Measurements from ENCODE around the gene MIA3. TPM values are rescaled to one million over a fixed set of nuclear protein-coding genes. Genes with fewer than 3 reads are reported as not detected.

MIA3 gene
- total RNA-seq, 1 donor from 2014 or later = 48.5 TPM

DNA sequence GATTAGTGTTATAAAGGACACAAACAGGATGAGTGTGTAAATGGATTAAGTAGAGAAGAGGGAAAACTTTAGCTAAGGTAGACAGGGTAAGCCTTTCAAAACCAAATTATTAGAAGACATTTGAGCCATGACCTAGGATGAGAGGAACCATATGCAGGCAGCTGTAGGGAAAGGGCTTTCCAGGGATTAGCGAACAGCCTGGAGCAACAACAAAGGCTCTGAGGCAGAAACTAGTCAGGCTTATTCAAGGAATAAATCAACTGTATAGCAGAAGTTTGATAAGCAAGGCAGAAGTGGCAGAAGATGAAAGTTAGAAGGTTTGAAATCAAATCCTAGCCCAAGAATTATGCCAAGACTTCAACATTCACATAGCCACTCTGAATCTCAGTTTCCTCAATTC lies 73.1 kb downstream of the MIA3 start:
- Mint-ChIP-seq H3K9me3 (ENCODE audit: unreplicated experiment) (no peaks in the 10 kb centered on the region), H3K27ac (ENCODE audit: unreplicated experiment) (no peak overlapping the region), H3K4me1 (ENCODE audit: unreplicated experiment) (no peaks in the 10 kb centered on the region), H3K27me3 (ENCODE audit: unreplicated experiment) (no peaks in the 10 kb centered on the region), H3K36me3 (ENCODE audit: low read depth, unreplicated experiment) (peaks cover 7% of the 10 kb centered on the region), H3K4me3 (ENCODE audit: unreplicated experiment) (no peak overlapping the region)
- DNase-seq (ENCODE audit: low spot score) = no peak
- TF ChIP-seq, protein P1, sequence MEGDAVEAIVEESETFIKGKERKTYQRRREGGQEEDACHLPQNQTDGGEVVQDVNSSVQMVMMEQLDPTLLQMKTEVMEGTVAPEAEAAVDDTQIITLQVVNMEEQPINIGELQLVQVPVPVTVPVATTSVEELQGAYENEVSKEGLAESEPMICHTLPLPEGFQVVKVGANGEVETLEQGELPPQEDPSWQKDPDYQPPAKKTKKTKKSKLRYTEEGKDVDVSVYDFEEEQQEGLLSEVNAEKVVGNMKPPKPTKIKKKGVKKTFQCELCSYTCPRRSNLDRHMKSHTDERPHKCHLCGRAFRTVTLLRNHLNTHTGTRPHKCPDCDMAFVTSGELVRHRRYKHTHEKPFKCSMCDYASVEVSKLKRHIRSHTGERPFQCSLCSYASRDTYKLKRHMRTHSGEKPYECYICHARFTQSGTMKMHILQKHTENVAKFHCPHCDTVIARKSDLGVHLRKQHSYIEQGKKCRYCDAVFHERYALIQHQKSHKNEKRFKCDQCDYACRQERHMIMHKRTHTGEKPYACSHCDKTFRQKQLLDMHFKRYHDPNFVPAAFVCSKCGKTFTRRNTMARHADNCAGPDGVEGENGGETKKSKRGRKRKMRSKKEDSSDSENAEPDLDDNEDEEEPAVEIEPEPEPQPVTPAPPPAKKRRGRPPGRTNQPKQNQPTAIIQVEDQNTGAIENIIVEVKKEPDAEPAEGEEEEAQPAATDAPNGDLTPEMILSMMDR (IDR thresholded peaks at IDR 0.05; ENCODE audit: unreplicated experiment) = no peak

DNA sequence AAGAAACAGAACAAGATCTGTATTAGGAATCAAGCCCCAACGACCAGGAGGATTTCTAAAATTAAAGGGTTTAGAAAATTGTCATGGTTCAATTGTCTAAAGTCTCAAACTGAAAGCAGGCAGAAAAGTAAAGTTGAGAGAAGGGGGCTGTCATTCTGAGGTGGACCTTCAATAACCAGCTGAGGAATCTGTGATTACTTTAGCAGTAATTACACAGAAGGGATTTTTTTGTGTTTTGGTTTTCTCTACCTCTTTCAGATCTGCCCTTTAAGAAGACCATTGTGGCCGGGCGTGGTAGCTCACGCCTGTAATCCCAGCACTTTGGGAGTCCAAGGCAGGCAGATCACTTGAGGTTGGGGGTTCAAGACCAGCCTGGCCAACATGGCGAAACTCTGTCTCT lies 77.0 kb downstream of the MIA3 start:
- no peak overlapping the region for H3K4me3 Mint-ChIP-seq (ENCODE audit: unreplicated experiment)
- H3K27ac Mint-ChIP-seq (ENCODE audit: unreplicated experiment) = no peak overlapping the region
- TF ChIP-seq, protein P1 (IDR thresholded peaks at IDR 0.05; ENCODE audit: unreplicated experiment) = no peak
- H3K36me3 Mint-ChIP-seq (ENCODE audit: low read depth, unreplicated experiment) = peaks cover 6% of the 10 kb centered on the region
- no peaks in the 10 kb centered on the region for H3K27me3 Mint-ChIP-seq (ENCODE audit: unreplicated experiment)
- no peaks in the 10 kb centered on the region for H3K4me1 Mint-ChIP-seq (ENCODE audit: unreplicated experiment)
- H3K9me3 Mint-ChIP-seq (ENCODE audit: unreplicated experiment) = no peaks in the 10 kb centered on the region
- no peak for DNase-seq (ENCODE audit: low spot score)

DNA sequence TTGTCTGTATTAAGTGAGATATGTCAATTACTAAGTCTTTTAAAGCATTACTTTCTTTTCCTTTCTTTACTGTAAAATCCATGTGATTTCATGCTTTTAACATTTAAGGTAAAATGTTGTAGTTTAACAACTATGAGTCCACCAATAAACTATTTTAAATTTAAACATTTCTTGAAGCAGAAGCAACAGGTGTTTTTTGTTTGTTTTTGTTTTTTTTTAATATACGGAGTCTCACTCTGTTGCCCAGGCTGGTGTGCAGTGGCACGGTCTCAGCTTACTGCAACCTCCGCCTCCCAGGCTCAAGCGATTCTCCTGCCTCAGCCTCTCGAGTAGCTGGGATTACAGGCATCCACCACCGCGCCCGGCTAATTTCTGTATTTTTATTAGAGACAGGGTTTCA lies 78.8 kb downstream of the MIA3 start:
- H3K4me1 Mint-ChIP-seq (ENCODE audit: unreplicated experiment) = no peaks in the 10 kb centered on the region
- H3K27me3 Mint-ChIP-seq (ENCODE audit: unreplicated experiment) = no peaks in the 10 kb centered on the region
- peaks cover 6% of the 10 kb centered on the region for H3K36me3 Mint-ChIP-seq (ENCODE audit: low read depth, unreplicated experiment)
- no peak overlapping the region for H3K27ac Mint-ChIP-seq (ENCODE audit: unreplicated experiment)
- DNase-seq (ENCODE audit: low spot score) = no peak
- TF ChIP-seq, protein P1 (IDR thresholded peaks at IDR 0.05; ENCODE audit: unreplicated experiment) = no peak
- no peak overlapping the region for H3K4me3 Mint-ChIP-seq (ENCODE audit: unreplicated experiment)
- no peaks in the 10 kb centered on the region for H3K9me3 Mint-ChIP-seq (ENCODE audit: unreplicated experiment)

DNA sequence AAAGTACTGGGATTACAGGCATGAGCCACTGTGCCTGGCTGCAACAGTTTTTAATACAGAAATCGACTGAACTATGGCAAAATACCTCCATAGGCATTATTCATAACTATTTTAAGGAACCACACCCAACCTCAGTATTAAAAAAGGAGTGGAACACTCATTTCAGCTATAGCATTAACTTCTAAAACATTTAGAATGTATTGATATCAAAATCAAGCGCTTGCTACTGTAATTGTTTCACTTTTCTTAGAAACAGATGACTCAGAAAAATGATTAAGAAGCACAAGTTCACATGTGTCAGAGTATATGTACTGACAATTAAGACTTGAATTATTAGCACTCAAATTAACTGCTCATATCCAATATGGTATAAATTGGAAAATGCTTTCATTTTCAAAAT lies 79.3 kb downstream of the MIA3 start:
- Mint-ChIP-seq H3K4me1 (ENCODE audit: unreplicated experiment) (no peaks in the 10 kb centered on the region), H3K27me3 (ENCODE audit: unreplicated experiment) (no peaks in the 10 kb centered on the region), H3K36me3 (ENCODE audit: low read depth, unreplicated experiment) (peaks cover 8% of the 10 kb centered on the region), H3K4me3 (ENCODE audit: unreplicated experiment) (no peak overlapping the region), H3K9me3 (ENCODE audit: unreplicated experiment) (no peaks in the 10 kb centered on the region), H3K27ac (ENCODE audit: unreplicated experiment) (no peak overlapping the region)
- TF ChIP-seq, protein P1 (IDR thresholded peaks at IDR 0.05; ENCODE audit: unreplicated experiment) = no peak
- no peak for DNase-seq (ENCODE audit: low spot score)

DNA sequence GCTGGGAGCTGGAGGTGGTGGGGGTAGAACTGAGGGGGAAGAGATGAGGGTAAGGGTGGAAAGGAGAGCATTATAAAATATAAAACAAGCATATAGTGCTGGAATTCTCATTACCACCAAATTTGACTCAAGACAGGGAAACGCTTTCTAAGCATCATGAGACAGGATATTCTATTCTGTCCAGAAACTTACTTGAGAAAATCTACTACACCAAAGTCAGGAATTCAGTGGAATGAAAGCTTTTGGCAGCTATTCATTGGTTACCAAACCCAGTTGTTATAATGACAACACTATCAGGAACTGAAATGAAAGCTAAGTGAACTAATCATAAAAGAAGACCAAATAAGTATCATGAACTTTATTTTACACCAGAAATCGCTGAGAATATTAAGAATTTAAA lies 79.9 kb downstream of the MIA3 start:
- Mint-ChIP-seq H3K27me3 (ENCODE audit: unreplicated experiment) (no peaks in the 10 kb centered on the region), H3K4me3 (ENCODE audit: unreplicated experiment) (no peak overlapping the region), H3K9me3 (ENCODE audit: unreplicated experiment) (no peaks in the 10 kb centered on the region), H3K36me3 (ENCODE audit: low read depth, unreplicated experiment) (peaks cover 13% of the 10 kb centered on the region), H3K27ac (ENCODE audit: unreplicated experiment) (no peak overlapping the region), H3K4me1 (ENCODE audit: unreplicated experiment) (no peaks in the 10 kb centered on the region)
- DNase-seq (ENCODE audit: low spot score) = no peak
- TF ChIP-seq, protein P1 (IDR thresholded peaks at IDR 0.05; ENCODE audit: unreplicated experiment) = no peak

Data from endothelial cell (in vitro differentiated cells).